CD4-positive, alpha-beta T cell treated with Interferon alpha-2 for 1 hour (primary cell): ENCODE measurements around the gene ASAH2.
A peak's percentile ranks its signal among the peaks of the same experiment; 100 is the strongest.
"Not testable (repeated sequence)": the region's sequence is repeated elsewhere in the genome, so short reads cannot be mapped to it uniquely, and the experiment has no call there.

ENCODE experiments used
- DNase-seq, 2 donors: peaks; one replicate each; pipeline ENCODE4 v3.0.0-alpha.2; 2020 to 2022

The ASAH2 gene

GRCh38 chr10:50250096-50250854 is 1.0 kb downstream of the ASAH2 start:
- DNase-seq: no peak

DNA sequence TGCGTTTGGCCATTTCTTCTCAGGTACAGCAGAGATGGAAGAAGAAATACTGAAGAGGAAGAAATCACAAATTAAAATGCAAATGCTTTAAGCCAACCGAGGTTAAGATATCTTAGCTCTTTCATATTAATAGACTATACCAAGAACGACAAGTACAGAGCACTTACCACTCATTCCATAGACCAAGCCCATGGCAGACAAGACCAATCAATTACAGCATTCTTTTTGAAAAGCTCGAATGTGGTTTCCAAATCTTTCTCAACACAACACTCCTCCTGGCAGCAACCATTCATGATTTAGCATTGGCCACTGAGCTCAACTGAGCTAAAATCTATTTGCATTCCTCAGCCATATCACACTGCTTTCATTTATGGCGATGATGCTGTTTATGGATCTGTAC is 2.7 kb downstream of the ASAH2 start:
- DNase-seq: no peak

GRCh38 chr10:50248062-50248461 is 3.3 kb downstream of the ASAH2 start:
- no peak for DNase-seq

- no peak for DNase-seq
Measured at GRCh38 chr10:50244201-50244600, 7.1 kb downstream of the ASAH2 start.

DNA sequence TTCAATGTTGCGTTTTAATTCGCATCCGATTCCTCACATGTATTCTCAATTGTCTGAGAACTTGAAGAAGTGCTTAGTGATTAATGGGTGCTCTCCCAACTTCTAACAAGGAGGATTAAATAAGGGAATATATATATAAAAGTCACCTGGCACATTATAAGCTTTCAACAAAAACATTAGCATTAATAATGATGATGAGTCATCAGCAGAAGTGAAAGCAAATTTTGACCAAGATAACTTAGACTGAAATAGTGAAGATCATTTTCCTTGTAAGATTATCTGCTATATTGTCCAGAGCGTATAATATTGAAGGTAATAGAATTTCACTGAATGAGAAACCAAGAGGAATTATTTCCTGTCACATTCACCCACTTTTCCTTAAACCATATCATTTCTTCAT is 8.5 kb downstream of the ASAH2 start:
- DNase-seq: no peak

- not testable (repeated sequence) for DNase-seq
Measured at GRCh38 chr10:50241478-50241877, 9.8 kb downstream of the ASAH2 start.

DNA sequence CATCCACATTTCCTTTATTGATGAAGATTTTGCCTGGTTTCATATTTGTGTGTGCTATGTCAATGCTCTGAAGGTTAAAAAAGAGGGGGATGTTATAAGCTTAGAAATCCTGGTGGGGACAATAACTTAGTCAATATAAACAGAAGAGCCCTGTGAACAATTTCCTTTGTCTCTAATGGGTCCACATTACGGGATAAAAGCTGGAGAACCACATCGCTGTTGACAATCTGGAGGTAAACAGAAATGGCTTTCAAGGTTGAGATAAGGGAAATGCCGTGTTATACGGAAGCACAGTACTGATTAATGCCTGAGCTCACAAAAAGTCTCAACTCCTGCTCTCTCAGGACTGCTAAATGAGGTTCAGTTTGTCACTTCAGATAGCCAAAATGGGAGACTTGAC is 16.8 kb downstream of the ASAH2 start:
- DNase-seq: no peak

DNA sequence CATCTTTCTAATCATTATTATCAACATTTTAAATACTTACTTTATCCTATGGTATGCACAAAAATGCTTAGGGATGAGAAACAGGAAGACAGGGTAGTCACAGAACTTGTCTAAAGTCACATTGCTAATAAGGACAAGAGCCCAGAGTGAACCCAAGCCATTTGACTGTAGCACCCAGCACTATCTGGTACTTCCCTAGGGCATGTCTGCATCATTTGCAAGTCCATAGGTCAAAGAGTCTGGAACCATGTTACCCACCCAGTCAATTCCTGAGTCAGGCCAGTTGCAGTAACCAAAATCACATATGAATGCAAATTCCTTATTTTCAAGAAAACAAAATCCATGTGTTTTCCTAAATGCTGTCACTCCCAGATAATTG is 19.1 kb downstream of the ASAH2 start:
- DNase-seq: no peak

GRCh38 chr10:50231515-50232260 is 19.6 kb downstream of the ASAH2 start:
- no peak for DNase-seq

DNA sequence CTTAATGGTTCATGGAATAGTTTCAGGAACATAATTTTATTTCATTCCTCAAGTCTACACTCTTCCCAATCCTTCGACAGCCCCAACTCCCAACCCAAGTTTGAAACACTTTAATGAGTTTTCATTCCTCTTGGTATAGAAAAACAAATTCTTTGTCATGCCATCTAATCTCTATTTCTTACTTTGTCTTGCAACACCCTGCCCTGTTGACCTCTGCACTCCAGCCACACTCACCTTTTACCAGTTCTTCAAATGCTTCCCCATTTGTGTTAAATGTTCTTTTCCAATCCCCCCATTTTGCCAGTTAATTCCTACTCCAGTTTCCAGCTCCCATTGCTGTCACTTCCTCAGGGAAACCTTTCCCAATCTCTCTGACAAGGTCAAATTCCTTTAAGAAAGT is 21.9 kb downstream of the ASAH2 start:
- no peak for DNase-seq

DNA sequence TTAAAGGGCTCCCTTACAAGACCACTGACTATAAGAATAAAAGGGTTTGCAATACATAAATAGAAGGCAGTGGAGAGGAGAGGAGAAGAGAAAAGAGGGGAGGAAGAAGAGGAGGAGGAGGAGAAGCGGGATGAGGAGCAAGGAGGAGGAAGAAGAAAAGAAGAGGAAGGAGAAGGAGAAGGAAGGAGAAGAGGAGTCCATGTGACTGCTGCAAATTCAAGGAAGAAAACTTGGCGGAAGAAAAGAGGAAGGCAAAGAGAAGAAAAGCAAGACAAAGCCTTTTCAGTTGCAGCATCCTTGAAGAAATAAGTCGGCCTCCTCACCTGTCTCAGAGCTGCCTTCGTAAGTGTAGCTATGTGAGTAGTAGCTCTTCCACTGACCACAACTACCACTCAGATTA is 22.6 kb downstream of the ASAH2 start:
- DNase-seq: no peak

DNA sequence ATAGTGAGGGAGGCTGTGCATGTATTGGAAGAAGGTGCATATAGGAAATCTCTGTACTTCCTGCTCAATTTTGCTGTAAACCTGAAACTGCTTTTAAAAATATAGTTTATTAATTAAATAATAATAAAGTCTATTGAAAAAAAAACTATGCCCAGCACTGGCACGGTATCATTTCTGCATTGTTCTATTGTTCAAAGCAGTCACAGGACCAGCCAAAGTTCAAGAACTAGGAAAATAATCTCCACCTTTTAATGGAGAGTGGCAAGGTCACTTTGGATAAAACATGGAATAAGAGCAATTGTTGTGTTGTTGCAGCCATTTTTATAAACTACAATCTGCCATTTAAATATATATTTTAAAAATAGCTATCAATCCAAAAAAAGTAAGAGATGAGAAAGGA is 24.7 kb downstream of the ASAH2 start:
- DNase-seq: no peak

- DNase-seq: peak; percentile 2 to 40
Measured at GRCh38 chr10:50224330-50224952, 26.9 kb downstream of the ASAH2 start.

DNA sequence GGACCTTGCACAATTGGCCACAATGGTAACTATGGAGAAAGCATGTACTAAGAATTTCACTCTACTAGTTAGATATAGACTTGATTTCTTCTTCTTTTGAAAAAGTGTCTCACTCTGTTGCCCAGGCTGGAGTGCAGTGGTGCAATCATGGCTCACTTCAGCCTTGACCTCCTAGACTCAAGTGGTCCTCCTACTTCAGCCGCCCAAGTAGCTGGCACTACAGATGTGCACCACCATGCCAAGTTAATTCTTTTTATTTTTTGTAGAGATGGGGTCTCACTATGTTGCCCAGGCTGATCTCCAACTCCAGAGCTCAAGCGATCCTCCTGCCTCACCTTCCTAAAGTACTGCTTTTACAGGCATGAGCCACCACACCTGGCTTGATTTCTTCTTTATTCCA is 29.1 kb downstream of the ASAH2 start:
- no peak for DNase-seq

DNA sequence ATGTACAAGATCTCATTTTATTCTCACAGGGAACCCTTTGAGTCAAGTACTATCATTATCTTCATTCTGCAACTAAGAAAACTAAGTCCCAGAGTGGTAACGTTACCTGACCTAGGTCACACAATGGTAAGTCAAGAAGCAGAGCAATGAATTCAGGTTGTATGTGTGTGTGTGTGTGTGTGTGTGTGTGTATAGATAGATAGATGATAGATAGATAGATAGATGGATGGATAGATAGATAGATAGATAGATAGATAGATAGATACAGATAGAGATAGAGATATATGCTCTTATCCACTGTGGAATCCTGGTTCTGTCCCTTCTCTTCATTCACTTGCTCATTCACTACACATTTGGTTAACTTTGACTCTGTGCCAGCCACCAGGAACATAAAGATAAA is 29.8 kb downstream of the ASAH2 start:
- no peak for DNase-seq

DNA sequence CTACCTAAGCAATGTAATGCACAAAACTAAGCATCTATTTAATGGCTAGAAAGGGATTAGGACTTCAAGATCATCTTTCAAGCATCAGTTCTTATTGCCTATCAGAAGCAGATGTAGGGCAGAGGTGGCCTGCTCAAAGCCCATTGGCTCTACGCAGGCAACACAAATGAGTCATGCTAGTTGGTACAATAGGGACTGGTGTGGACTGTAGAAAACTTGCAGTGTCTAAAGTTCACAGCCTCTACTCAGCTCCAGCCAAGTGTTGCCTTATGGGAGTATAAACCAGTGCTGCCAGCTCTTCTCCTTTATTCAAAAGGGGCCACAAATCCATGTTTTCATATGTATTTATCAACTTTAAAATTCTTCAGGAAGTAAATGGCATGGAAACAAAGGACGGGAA is 31.7 kb downstream of the ASAH2 start:
- DNase-seq: no peak

DNA sequence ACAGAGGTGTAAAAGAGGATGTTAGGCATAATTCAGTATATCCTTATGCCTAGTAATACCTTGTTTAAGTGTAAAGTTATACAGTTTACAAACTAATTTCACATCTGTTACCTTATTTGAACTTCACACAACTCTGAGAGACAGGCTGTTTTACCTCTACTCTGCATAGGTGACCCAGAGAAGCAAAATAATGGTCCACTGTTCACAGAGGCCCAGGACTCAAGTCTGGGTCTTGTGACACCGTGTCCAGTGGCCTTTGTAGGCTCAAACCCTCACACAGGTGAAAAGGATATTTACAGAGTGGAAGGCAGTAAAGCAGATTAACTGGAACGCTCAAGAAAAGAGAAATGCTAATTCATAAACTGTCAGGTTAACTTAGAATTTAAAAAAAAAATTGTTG is 32.1 kb downstream of the ASAH2 start:
- no peak for DNase-seq

GRCh38 chr10:50216894-50217293 is 34.4 kb downstream of the ASAH2 start:
- no peak for DNase-seq

- no peak for DNase-seq
Measured at GRCh38 chr10:50216418-50216817, 34.9 kb downstream of the ASAH2 start.

- DNase-seq: no peak
Measured at GRCh38 chr10:50211670-50212069, 39.6 kb downstream of the ASAH2 start.

- no peak for DNase-seq
Measured at GRCh38 chr10:50210876-50211275, 40.4 kb downstream of the ASAH2 start.
